IPS DF 4.7 (cell line): ENCODE results near the gene SPAG8.

Experiments used
- DNase-seq: peaks from one replicate; pipeline ENCODE4 v3.0.0-alpha.2; 2013; ENCODE audit warnings: low spot score; ENCODE audit errors: extremely low read depth

Gene SPAG8

GRCh38 chr9:35774907-35775635 lies 37.0 kb downstream of the SPAG8 start:
- DNase-seq = no peak

DNA sequence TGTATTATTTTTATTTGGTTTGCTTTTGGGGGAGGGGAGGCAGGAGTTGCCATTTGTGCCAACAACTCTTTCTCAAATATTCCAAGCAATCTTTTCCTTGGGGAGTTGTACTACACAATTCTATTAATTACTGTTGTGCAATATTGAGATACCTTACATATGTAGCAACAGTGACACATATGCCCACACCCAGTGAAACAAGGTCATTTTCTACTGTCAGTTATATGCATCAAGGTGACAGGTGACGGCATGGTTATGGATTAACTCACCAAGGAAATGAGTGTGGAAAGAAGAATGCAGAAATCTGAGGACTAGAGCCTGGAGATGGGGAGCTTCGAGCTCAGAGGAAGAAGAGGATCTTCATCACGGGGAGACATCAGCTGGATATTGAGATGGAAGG lies 40.1 kb downstream of the SPAG8 start:
- no peak for DNase-seq

DNA sequence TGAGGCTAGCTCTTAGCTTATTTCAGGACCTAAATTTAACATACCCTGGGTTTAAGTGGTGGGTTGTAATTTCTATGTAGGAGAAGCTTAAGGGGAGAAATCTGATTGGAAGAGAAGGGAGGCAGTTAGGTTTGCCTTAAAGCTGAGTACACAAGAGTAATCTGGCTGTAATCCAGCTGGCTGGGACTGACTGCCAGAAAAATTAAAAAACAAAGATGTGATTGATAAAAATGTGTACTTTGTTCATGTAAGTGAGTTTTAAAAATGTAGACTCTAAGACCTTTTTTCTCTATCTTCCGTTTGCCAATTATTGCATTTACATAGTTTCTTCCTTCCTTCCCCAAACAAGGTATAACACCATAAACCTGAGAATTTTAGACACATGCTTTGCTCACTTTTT lies 40.5 kb downstream of the SPAG8 start:
- no peak for DNase-seq

GRCh38 chr9:35771075-35771433 lies 41.0 kb downstream of the SPAG8 start:
- DNase-seq = no peak

- no peak for DNase-seq
Measured at GRCh38 chr9:35769763-35770162, 42.3 kb downstream of the SPAG8 start.

DNA sequence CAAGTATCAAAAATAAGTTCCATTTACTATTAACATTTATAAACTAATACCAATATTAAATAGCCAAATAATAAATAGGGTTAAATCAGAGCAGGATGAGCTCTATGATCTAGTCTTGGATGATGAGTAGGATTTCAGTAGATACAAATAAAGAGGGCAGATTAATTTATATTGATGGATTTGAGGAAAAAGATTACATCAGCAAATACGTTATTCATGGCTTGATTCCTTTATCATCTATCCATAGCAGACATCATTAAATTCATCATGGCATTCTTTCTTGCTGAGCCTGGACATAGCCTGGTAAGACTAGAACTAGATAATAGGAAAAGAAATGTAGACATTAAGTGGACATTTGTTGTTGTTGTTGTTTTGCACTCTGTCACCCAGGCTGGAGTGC lies 44.6 kb downstream of the SPAG8 start:
- no peak for DNase-seq

- DNase-seq = no peak
Measured at GRCh38 chr9:35766997-35767396, 45.1 kb downstream of the SPAG8 start.

- DNase-seq = no peak
Measured at GRCh38 chr9:35763803-35764202, 48.3 kb downstream of the SPAG8 start.

DNA sequence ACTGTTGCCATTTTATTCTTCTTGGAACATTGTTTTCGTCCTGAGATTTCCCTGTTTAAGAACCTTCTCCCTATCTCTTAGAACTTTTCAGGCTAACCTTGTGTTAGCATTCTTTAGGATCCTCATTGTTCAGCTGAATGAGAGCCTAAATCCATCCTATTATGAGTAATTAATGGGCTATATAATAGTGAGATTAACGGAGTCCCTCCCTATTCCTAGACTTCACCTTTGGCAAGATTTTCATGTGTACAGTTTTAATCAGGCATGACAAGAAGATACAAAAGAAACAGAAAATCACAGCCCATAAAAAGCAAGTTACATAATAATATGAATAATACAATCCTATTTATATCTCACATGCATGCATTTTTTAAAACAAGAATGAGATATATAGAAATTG lies 48.9 kb downstream of the SPAG8 start:
- DNase-seq = no peak

GRCh38 chr9:35760651-35761050 lies 51.4 kb downstream of the SPAG8 start:
- no peak for DNase-seq

- DNase-seq = no peak
Measured at GRCh38 chr9:35759795-35760194, 52.3 kb downstream of the SPAG8 start.
